ENCODE measurements around the gene UGT1A10. TPM values are rescaled to one million over a fixed set of nuclear protein-coding genes. Genes with fewer than 3 reads are reported as not detected.

UGT1A10 gene
- total and polyA plus RNA-seq, 2 of the 13 experiments (the other 11 are each of a cell fraction or from before 2014, with no cell fraction given) = not detected

DNA sequence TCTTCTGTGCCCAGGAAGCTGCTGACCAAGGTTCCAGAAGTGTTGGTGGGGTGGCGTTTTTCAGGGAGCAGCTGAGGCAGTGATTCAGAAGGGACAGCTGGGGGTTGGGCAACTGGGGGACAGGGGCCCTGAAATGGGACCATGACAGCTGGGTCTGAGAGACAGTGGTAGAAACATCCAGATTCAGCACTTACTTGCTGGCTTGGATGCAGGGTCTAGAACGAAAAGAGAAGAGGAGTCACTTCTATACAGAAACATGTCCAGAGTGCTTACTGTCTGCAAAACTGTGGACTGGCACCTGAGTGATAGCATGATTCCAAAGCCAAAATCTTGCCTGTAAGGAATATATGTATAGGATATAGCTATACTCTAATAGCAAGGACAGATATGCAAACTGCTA lies 109.6 kb downstream of the UGT1A10 start (continued):
- TF ChIP-seq ZNF687 (CRISPR knock-in tag; IDR thresholded peaks at IDR 0.05) = 0 out of 2 replicates have a peak, but pooled peaks have one; percentile 11
- 0 out of 2 replicates have a peak, but pooled peaks have one; percentile 37 for TF ChIP-seq ELF4 (CRISPR knock-in tag; IDR thresholded peaks at IDR 0.05; ENCODE audit: borderline replicate concordance)

GRCh38 chr2:233746475-233747282 lies 110.4 kb downstream of the UGT1A10 start:
- no peak overlapping the region for H3K9ac ChIP-seq (ENCODE audit: insufficient read depth, low read depth, low read length)
- CTCF ChIA-PET (ENCODE audit: low intra/inter-chr PET ratio, low total read pairs) = no interaction called here
- no peaks in the 10 kb centered on the region for H4K20me1 ChIP-seq (ENCODE audit: insufficient read depth, low read length)
- intact Hi-C loops (cut with micrococcal nuclease; ENCODE audit: unreplicated experiment) (no loop called here), in situ Hi-C loops (cut with HindIII; ENCODE audit: extremely low pct_ligation_motif_present, low pct_unique_long_range_greater_than_20kb) (no loop called here)
- no TSS peak for BruUV-seq (replicated peaks)
- TF ChIP-seq RBM22 (optimal IDR thresholded peaks at IDR 0.05; ENCODE audit: low read length) (no peak), ZBTB20 (CRISPR knock-in tag; IDR thresholded peaks at IDR 0.05; ENCODE audit: borderline replicate concordance, low read depth) (no peak), SKIL (CRISPR knock-in tag; IDR thresholded peaks at IDR 0.05; ENCODE audit: borderline replicate concordance) (no peak), RARA (CRISPR knock-in tag; IDR thresholded peaks at IDR 0.05) (0 out of 2 replicates have a peak, but pooled peaks have one; percentile 5), TEAD3 (CRISPR knock-in tag; optimal IDR thresholded peaks at IDR 0.05; ENCODE audit: borderline replicate concordance) (peak; percentile 49), NFIC (IDR thresholded peaks at IDR 0.05; ENCODE audit: low read length) (no peak)
- H3K4me1 ChIP-seq (ENCODE audit: insufficient read depth, low read length) = peaks cover 27% of the 10 kb centered on the region
- H3K4me3 ChIP-seq (replicated peaks in 1 of 3; ENCODE audit: insufficient read depth in 1 of 3, low read depth in 2 of 3, low read length in 3 of 3) = no peak overlapping the region
- no peaks in the 10 kb centered on the region for H3K79me2 ChIP-seq (ENCODE audit: insufficient read depth, low read length)
- ATAC-seq (no peak), DNase-seq (ENCODE audit: low spot score) (no peak), FAIRE-seq (no peak)
- POLR2A ChIA-PET = interaction anchor here (1.6 kb wide), 1 partner anchor 11 kb away, joined by 9 read pairs; no protein-coding TSS in a partner anchor
- H3K9me3 ChIP-seq (ENCODE audit: low read length) = peaks cover 24% of the 10 kb centered on the region
- 76% methylated on average over 10 of the region's 10 CpGs for WGBS (ENCODE audit: low lambda C conversion rate)
- H3K27me3 ChIP-seq (ENCODE audit: control insufficient read depth in 1 of 2, insufficient read depth in 2 of 2, low read length in 2 of 2) = peaks cover 1 to 64% of the 10 kb centered on the region in 2 experiments; a peak in 4 of 5 replicates
- H3K4me2 ChIP-seq (ENCODE audit: low read depth, low read length) = 0 out of 2 replicates have a peak overlapping the region, but pooled peaks have one; percentile 54
- no peak overlapping the region for H3K27ac ChIP-seq (ENCODE audit: extremely low read length, insufficient read depth, low read length)
- H3K36me3 ChIP-seq (replicated peaks in 1 of 2; ENCODE audit: control insufficient read depth in 1 of 2, insufficient read depth in 2 of 2, low read length in 2 of 2) = no peaks in the 10 kb centered on the region
- H2AFZ ChIP-seq (ENCODE audit: low read length) = no peak overlapping the region
